Mesenchymal stem cell (in vitro differentiated cells and primary cell): ENCODE measurements around the gene DNAJC5.

Experiments
- DNase-seq: peaks from one replicate; pipeline ENCODE4 v3.0.0-alpha.2; 2013
- H2AFZ ChIP-seq: one replicate; pipeline ENCODE4 v1.6.1; 2013; ENCODE audit warnings: low read depth, mild to moderate bottlenecking, control low read depth, inconsistent platforms, low read length, moderate library complexity
- H2AK5ac ChIP-seq: 2 replicates; pipeline ENCODE4 v1.6.1; 2013; ENCODE audit warnings: low read length, moderate library complexity, mild to moderate bottlenecking, inconsistent platforms; ENCODE audit not compliant: severe bottlenecking
- H2BK120ac ChIP-seq: one replicate; pipeline ENCODE4 v1.6.1; 2013; ENCODE audit warnings: low read depth, mild to moderate bottlenecking, inconsistent platforms, low read length, moderate library complexity
- H2BK12ac ChIP-seq, 2 experiments: one replicate each; pipeline ENCODE4 v1.6.1; 2013; ENCODE audit warnings: inconsistent platforms in 2 of 2, low read length in 2 of 2, mild to moderate bottlenecking in 2 of 2, moderate library complexity in 2 of 2, control low read depth in 1 of 2
- H2BK15ac ChIP-seq: one replicate; pipeline ENCODE4 v1.6.1; 2013; ENCODE audit warnings: mild to moderate bottlenecking, low read depth, inconsistent platforms; ENCODE audit not compliant: poor library complexity, severe bottlenecking
- H2BK5ac ChIP-seq: 2 replicates; pipeline ENCODE4 v1.6.1; 2013; ENCODE audit warnings: low read depth, mild to moderate bottlenecking, low read length, control low read depth, inconsistent platforms; ENCODE audit not compliant: poor library complexity, severe bottlenecking
- H3K14ac ChIP-seq, 2 experiments: one replicate each; pipeline ENCODE4 v1.6.1; 2013; ENCODE audit warnings: inconsistent platforms in 2 of 2, low read length in 2 of 2, control low read depth in 1 of 2, mild to moderate bottlenecking in 1 of 2, moderate library complexity in 1 of 2
- H3K18ac ChIP-seq, 2 experiments: one replicate each; pipeline ENCODE4 v1.6.1; 2013; ENCODE audit warnings: inconsistent platforms in 2 of 2, low read length in 2 of 2, control low read depth in 1 of 2, low read depth in 1 of 2, mild to moderate bottlenecking in 1 of 2
- H3K23ac ChIP-seq, 2 experiments: one replicate each; pipeline ENCODE4 v1.6.1; 2013; ENCODE audit warnings: inconsistent platforms in 2 of 2, low read length in 2 of 2, mild to moderate bottlenecking in 2 of 2, moderate library complexity in 2 of 2, control low read depth in 1 of 2
- H3K27ac ChIP-seq: 2 replicates; pipeline ENCODE4 v1.5.1; 2013; ENCODE audit warnings: mild to moderate bottlenecking, moderate library complexity, low read length, control low read depth, inconsistent platforms; ENCODE audit not compliant: poor library complexity, severe bottlenecking
- H3K27me3 ChIP-seq, 2 experiments: 2 replicates each; pipeline versions ENCODE4 v1.6.1 to v1.7.0; 2013; ENCODE audit warnings: low read length in 2 of 2, mild to moderate bottlenecking in 2 of 2, moderate library complexity in 2 of 2, control low read depth in 1 of 2, inconsistent platforms in 1 of 2; ENCODE audit not compliant: control insufficient read depth in 1 of 2, insufficient read depth in 1 of 2
- H3K36me3 ChIP-seq, 2 experiments: 2 replicates each; pipeline versions ENCODE4 v1.6.1 to v1.7.0; 2013; ENCODE audit warnings: low read length in 2 of 2, control low read depth in 1 of 2, inconsistent platforms in 1 of 2, low read depth in 1 of 2, mild to moderate bottlenecking in 1 of 2; ENCODE audit not compliant: insufficient read depth in 2 of 2, control insufficient read depth in 1 of 2
- H3K4ac ChIP-seq, 2 experiments: one replicate each; pipeline ENCODE4 v1.6.1; 2013; ENCODE audit warnings: inconsistent platforms in 2 of 2, low read length in 2 of 2, mild to moderate bottlenecking in 2 of 2, moderate library complexity in 2 of 2, control low read depth in 1 of 2, low read depth in 1 of 2
- H3K4me1 ChIP-seq: 2 replicates; pipeline ENCODE4 v1.6.1; 2013; ENCODE audit warnings: low read depth, low read length, control low read depth; ENCODE audit not compliant: control insufficient read depth, insufficient read depth
- H3K4me2 ChIP-seq: 2 replicates; pipeline ENCODE4 v1.6.1; 2013; ENCODE audit warnings: low read length, mild to moderate bottlenecking, inconsistent platforms; ENCODE audit not compliant: poor library complexity, severe bottlenecking
- H3K4me3 ChIP-seq, 2 experiments: 2 replicates each; pipeline versions ENCODE4 v1.5.1 to v1.7.0; 2013; ENCODE audit warnings: low read length in 2 of 2, mild to moderate bottlenecking in 2 of 2, control low read depth in 1 of 2, low read depth in 1 of 2; ENCODE audit not compliant: insufficient read depth in 1 of 2
- H3K79me1 ChIP-seq: replicated peaks from 2 replicates; pipeline ENCODE4 v1.6.1; 2013; ENCODE audit warnings: mild to moderate bottlenecking, control low read depth, low read length, inconsistent platforms; ENCODE audit not compliant: poor library complexity, severe bottlenecking
- H3K9ac ChIP-seq: 2 replicates; pipeline ENCODE4 v1.7.0; 2013; ENCODE audit warnings: mild to moderate bottlenecking, low read length, moderate library complexity
- H3K9me3 ChIP-seq: 2 replicates; pipeline ENCODE4 v1.7.0; 2013; ENCODE audit warnings: mild to moderate bottlenecking, low read length; ENCODE audit not compliant: control insufficient read depth
- H4K8ac ChIP-seq: one replicate; pipeline ENCODE4 v1.6.1; 2013; ENCODE audit warnings: inconsistent platforms, mild to moderate bottlenecking, low read length, moderate library complexity
- H4K91ac ChIP-seq: one replicate; pipeline ENCODE4 v1.6.1; 2013; ENCODE audit warnings: mild to moderate bottlenecking, low read length, inconsistent platforms
- WGBS: methylation state at CpG from one replicate; pipeline ENCODE4 v1.1.7; 2013; ENCODE audit warnings: mixed read lengths; 5-methylcytosine and 5-hydroxymethylcytosine counted together

Gene DNAJC5

GRCh38 chr20:63897978-63898561 lies 3.1 kb downstream of the DNAJC5 start:
- Histone ChIP-seq H3K4me3 (no peak overlapping the region), H3K18ac (no peak overlapping the region), H3K4ac (peak overlapping the region in 1 of 2 experiments; percentile 31), H2BK120ac (no peak overlapping the region), H3K4me1 (peaks cover 27% of the 10 kb centered on the region), H3K4me2 (no peak overlapping the region), H4K8ac (no peak overlapping the region), H3K9me3 (no peaks in the 10 kb centered on the region), H3K9ac (peak overlapping the region; percentile 40), H3K36me3 (peaks cover 15 to 16% of the 10 kb centered on the region in 2 experiments), H2AFZ (no peak overlapping the region), H3K27ac (no peak overlapping the region), H3K27me3 (no peaks in the 10 kb centered on the region), H4K91ac (no peak overlapping the region), H2BK12ac (no peak overlapping the region), H3K79me1 (peaks cover 2% of the 10 kb centered on the region), H2BK5ac (no peak overlapping the region), H3K14ac (no peak overlapping the region), H2AK5ac (peak overlapping the region; percentile 44), H3K23ac (no peak overlapping the region), H2BK15ac (no peak overlapping the region)
- WGBS, result 94% methylated on average over 6 of the region's 6 CpGs
- DNase-seq, result no peak

- Histone ChIP-seq H2BK120ac (no peak overlapping the region), H3K4ac (no peak overlapping the region), H2BK15ac (no peak overlapping the region), H3K79me1 (peaks cover 2% of the 10 kb centered on the region), H2AK5ac (no peak overlapping the region), H4K8ac (no peak overlapping the region), H3K9ac (no peak overlapping the region), H3K14ac (no peak overlapping the region), H3K23ac (no peak overlapping the region), H3K36me3 (peaks cover 16 to 18% of the 10 kb centered on the region in 2 experiments), H2BK5ac (no peak overlapping the region), H3K4me2 (no peak overlapping the region), H3K4me1 (peaks cover 28% of the 10 kb centered on the region), H2BK12ac (no peak overlapping the region), H3K9me3 (no peaks in the 10 kb centered on the region), H3K27me3 (no peaks in the 10 kb centered on the region), H3K27ac (no peak overlapping the region), H3K18ac (no peak overlapping the region), H4K91ac (no peak overlapping the region), H3K4me3 (no peak overlapping the region), H2AFZ (no peak overlapping the region)
- DNase-seq, result no peak
- WGBS, result 92% methylated on average over 10 of the region's 10 CpGs
These were observed 4.1 kb downstream of the DNAJC5 start for GRCh38 chr20:63898882-63899558.

- Histone ChIP-seq H3K9ac (peak overlapping the region; percentile 32), H3K14ac (no peak overlapping the region), H4K91ac (no peak overlapping the region), H3K27me3 (no peaks in the 10 kb centered on the region), H2AK5ac (no peak overlapping the region), H2AFZ (no peak overlapping the region), H3K23ac (no peak overlapping the region), H3K36me3 (peaks cover 18% of the 10 kb centered on the region in 2 experiments), H3K4me3 (no peak overlapping the region), H3K4ac (no peak overlapping the region), H2BK5ac (no peak overlapping the region), H4K8ac (no peak overlapping the region), H3K18ac (no peak overlapping the region), H2BK15ac (no peak overlapping the region), H3K27ac (no peak overlapping the region), H2BK120ac (no peak overlapping the region), H3K4me1 (peaks cover 21% of the 10 kb centered on the region), H3K79me1 (peaks cover 2% of the 10 kb centered on the region), H3K9me3 (no peaks in the 10 kb centered on the region), H2BK12ac (no peak overlapping the region), H3K4me2 (no peak overlapping the region)
- 100% methylated on average over 2 of the region's 3 CpGs for WGBS
- DNase-seq, result no peak
These were observed 5.5 kb downstream of the DNAJC5 start for GRCh38 chr20:63900413-63900812.

GRCh38 chr20:63903796-63904561 lies 9.1 kb downstream of the DNAJC5 start:
- H3K4me2 ChIP-seq, result no peak overlapping the region
- H3K27ac ChIP-seq, result no peak overlapping the region
- no peak overlapping the region for H3K4me3 ChIP-seq
- no peak overlapping the region for H3K9ac ChIP-seq
- no peaks in the 10 kb centered on the region for H3K9me3 ChIP-seq
- no peak overlapping the region for H4K8ac ChIP-seq
- no peak overlapping the region for H2BK12ac ChIP-seq
- no peak overlapping the region for H2AK5ac ChIP-seq
- H3K18ac ChIP-seq, result no peak overlapping the region
- H3K14ac ChIP-seq, result no peak overlapping the region
- no peak overlapping the region for H2AFZ ChIP-seq
- H2BK120ac ChIP-seq, result no peak overlapping the region
- H3K4me1 ChIP-seq, result peaks cover 9% of the 10 kb centered on the region
- no peak overlapping the region for H4K91ac ChIP-seq
- H2BK5ac ChIP-seq, result no peak overlapping the region
- WGBS, result 90% methylated on average over 10 of the region's 11 CpGs
- H3K36me3 ChIP-seq, result peaks cover 9 to 18% of the 10 kb centered on the region in 2 experiments
- H2BK15ac ChIP-seq, result no peak overlapping the region
- H3K79me1 ChIP-seq, result peaks cover 2% of the 10 kb centered on the region
- H3K27me3 ChIP-seq, result no peaks in the 10 kb centered on the region
- no peak overlapping the region for H3K4ac ChIP-seq
- no peak overlapping the region for H3K23ac ChIP-seq
- DNase-seq, result no peak
